GM18907 (cell line): ENCODE results near the gene PLEKHH2.
A peak's percentile ranks its signal among the peaks of the same experiment; 100 is the strongest.
"Not testable (repeated sequence)": the region's sequence is repeated elsewhere in the genome, so short reads cannot be mapped to it uniquely, and the experiment has no call there.

Experiments used
- ATAC-seq: cut with Tn5 transposase; IDR thresholded peaks from one replicate; pipeline ENCODE4 v1.9.1; 2021; ENCODE audit warnings: mild to moderate bottlenecking, moderate library complexity; ENCODE audit not compliant: unreplicated experiment

Gene PLEKHH2

DNA sequence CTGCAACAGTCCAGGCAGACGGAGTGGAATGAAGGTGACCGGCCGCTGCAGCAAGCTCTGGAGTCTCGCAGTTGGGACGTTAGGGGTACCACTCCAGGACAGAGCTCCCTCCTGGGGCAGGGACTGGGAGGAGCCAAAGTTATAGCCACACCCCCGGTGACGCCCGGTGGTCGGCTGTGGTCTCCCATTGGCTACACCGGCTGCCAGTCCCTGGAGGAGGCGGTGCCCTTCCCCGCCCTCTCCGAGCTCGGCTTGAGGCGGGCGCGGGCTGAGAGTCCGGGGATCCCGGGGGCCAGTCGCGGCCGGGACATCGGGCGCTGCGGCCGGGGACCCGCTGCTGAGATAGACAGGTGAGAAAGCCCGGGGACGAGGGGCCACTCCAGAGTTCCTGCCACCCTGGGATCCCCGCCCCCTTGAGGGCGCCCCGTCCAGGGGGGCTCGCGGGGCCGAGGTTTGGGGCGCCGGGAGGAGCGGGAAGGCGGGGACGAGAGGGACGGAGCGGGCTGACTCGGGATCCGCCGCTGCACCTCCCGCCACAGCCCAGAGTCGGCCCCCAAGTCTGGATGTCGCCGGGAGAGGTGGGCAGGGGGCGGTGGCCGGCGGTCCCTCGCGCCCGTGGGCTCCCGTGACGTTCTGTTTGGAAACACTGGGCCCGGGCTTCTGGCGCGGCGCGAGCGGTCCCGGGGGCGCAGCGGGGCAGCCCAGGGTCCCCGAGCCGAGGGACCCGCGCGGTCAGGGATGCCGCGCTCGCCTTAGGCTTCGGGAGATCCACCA, at the start of gene PLEKHH2:
TSS of gene PLEKHH2 (plus strand) at position 231 of the 774 bp plus-strand sequence. CDS start 7,414 bp downstream, outside the sequence.
- ATAC-seq: peak; percentile 99

DNA sequence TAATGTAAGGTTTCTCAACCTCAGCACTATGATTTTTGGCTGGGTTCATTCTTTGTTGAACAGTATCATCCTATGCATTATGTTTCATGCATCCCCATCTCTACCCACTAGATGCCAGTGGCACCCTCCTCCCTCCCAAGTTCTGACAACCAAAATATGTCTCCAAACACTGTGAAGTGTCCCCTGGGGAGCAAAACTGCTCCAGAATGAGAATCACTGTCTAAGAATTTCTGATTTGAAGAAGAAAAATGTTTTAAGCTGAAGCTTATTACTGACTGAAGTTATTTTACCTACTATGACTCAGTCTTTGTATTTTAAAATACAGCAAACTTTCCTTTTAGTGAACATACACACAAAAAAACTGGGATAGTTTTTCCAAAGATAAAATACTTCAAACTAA, 44.6 kb upstream of the PLEKHH2 start:
- no peak for ATAC-seq

DNA sequence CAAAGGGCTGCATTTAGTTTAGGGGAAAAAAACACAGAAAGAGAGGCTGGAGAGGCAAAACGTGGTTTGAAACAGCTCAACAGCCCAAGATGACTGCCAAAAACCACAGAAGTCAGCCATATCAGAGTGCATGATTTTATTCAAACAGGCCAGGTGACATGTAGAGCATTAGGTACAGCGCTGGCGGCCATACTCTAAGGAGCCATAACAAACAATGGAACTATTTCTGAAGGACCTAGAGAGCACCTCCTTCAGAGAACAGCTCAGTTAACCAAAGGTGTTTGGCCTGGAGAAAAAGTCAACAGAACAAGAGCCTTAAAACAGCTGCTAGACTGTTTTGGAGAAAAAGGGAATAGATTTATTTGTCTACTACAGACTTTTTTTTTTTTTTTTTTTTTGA, 43.8 kb upstream of the PLEKHH2 start:
- ATAC-seq: no peak

DNA sequence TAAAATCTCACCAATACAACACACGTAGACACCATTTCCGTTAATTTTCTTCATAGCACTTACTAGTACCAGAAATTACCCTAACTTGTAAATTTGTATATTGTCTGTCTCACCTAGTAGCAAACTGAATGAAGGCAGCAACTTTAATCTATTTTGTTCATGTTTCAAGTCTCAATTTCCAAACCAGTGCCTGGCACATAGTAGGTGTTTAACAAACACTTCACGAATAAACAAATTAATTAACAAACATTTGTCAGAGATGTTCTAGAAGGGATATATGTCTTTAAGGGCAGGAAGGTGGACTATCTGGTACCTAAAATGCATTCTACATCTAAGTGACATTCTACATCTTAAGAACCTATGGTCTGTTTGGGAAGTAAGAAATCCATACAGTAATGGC, 42.2 kb upstream of the PLEKHH2 start:
- ATAC-seq: no peak

DNA sequence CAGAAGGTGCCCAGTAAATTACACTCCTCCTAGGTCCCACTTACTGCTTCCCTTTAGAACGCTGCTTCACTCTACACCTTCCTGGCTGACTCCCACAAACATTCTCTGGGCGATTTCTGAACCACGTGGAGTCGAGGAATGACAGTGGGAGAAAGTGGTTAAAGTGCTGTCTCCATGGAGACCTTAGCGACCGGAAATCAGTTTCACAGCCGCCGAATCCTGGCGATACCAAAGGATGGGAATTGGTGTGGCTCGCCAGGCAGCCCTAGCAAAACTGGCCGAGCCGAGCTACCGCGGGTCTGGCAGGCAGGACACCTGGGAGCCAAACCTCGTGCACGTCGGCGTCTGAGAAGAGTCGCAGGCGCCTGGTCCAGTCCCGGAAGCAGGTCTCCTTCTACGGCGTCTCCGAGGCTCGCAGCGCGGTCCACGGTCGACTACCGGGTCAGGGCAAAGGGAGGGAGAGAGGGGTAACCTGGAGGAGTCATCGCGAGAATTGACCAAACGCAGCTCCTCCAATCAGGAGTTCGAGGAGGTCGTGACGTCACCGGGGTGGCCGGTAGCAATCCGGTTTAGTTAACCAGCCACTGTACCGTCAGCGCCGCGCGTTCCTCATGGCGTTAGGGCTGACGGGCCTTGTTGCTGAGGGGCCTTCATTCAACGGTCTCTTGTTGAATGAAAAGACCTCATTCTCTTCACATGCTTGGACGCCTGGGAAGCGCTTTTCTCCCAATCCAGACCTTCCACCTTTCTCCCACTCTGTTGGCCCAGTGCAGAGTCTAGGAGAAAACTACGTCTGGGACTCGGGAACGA, 41.3 kb upstream of the PLEKHH2 start, which contains the start of gene THADA:
TSS of gene THADA (minus strand) at position 436 of the 810 bp plus-strand sequence. CDS start 3,646 bp downstream, outside the sequence.
- ATAC-seq: peak; percentile 98

DNA sequence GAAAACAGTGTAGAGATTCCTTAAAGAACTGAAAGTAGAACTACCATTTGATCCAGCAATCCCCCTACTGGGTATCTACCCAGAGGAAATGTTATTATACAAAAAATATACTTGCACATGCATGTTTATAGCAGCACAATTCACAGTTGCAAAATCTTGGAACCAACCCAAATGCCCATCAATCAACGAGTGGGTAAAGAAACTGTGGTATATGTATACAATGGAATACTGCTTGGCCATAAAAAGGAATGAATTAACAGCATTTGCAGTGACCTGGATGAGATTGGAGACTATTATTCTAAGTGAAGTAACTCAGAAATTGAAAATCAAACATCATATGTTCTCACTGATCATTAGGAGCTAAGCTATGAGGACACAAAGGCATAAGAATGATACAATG, 36.5 kb upstream of the PLEKHH2 start:
- ATAC-seq: not testable (repeated sequence)

DNA sequence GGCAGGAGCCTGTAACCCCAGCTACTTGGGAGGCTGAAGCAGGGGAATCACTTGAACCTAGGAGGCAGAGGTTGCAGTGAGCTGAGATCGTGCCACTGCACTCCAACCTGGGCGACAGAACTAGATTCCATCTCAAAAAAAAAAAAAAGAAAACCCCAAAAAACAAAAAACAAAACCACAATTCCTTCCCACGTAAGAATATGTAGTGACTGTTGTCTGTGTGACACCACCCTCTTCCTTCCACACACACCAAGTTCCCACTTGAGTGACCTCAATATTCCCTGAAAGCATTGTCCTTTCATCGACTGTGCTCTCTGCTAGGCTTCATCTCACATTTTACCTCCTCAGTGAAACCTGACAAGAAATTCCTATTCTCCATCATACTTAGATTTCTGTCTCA, 32.4 kb upstream of the PLEKHH2 start:
- no peak for ATAC-seq

DNA sequence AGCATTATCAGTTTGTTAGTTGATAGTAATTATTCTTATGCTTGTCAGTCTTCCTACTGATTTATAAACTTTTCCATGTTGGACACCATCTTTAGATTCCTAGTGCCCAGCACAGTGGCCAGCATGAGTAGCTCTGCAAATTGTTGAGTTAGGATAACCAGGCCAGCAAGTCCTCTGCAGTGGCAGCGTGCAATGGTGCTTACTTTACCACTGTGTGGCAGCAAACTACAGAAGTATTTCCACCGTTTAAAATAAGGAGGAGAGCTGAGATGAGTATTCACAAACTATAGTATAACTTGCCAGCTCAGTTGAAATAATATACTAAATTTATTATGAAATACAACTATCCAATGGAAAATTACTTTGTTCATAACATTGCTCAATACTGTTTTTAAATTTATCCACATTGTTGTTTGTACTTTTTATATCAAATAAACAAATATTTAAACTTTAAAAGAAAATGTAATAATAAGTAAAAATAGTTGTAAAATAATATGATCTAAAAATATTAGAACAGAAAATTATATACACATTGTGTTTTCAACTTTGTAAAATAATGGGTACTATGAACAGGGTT, 31.9 kb upstream of the PLEKHH2 start:
- ATAC-seq: no peak

DNA sequence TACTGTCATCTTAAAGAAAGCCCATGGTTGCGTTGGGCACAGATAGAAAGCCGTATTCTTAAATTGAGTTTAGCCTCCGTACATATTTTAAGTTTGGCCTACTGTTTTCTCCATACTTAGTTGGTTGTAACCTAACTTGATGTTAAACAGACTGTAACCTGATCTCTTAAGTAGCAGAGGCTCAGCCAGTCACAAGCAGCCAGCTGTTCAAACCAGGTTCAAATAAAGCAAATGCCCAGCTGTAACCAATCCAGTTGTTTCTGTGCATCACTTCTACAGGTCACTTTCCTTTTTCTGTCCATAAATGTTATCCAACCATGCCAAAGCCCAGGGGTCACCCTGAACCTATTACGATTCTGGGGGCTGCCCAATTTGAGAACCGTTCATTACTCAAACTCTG, 31.2 kb upstream of the PLEKHH2 start:
- ATAC-seq: no peak

DNA sequence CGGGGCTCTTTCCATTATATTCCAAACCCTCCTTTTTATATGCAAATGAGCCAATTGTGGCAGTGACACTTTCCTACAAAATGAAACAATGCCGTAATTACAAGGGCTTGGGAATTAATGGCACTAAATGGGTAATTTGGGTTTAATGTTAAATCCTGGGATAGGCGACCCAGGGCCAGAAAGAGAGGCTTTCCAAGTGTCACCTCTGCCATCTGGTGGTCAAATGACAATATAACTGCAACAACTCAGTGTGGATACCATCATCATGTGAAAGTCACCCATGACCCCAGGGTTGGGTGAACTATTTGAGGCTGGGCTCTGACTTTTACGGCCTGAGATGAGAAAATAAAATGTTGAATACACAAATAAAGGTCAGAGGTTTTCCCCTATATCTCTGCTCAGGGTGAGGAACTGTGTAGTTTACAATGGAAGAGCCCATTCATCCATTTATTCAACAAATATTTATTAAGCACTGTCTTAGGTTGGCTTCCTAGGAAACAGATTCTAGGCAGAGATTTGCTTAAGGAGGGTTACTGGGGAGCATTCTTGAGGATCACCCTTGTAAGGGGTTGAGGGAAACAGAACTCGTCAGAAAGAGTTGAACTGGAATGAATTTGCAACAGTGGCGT, 27.7 kb upstream of the PLEKHH2 start:
- peak; percentile 53 for ATAC-seq

DNA sequence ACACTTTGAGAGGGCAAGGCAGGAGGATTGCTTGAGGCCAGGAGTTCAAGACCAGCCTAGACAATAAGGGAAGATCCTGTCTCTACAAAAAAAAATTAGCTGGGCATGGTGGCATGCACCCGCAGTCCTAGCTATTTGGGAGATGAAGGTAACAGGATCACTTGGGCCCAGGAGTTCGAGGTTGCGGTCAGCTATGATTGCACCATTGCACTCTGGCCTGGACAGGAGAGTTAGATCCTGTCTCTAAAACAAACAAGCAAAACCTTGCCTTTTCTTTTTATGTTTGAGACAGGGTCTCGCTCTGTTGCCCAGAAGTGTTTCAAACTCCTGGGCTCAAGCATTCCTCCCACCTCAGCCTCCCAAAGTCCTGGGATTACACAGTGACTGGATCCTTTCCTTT, 26.7 kb upstream of the PLEKHH2 start:
- ATAC-seq: no peak

DNA sequence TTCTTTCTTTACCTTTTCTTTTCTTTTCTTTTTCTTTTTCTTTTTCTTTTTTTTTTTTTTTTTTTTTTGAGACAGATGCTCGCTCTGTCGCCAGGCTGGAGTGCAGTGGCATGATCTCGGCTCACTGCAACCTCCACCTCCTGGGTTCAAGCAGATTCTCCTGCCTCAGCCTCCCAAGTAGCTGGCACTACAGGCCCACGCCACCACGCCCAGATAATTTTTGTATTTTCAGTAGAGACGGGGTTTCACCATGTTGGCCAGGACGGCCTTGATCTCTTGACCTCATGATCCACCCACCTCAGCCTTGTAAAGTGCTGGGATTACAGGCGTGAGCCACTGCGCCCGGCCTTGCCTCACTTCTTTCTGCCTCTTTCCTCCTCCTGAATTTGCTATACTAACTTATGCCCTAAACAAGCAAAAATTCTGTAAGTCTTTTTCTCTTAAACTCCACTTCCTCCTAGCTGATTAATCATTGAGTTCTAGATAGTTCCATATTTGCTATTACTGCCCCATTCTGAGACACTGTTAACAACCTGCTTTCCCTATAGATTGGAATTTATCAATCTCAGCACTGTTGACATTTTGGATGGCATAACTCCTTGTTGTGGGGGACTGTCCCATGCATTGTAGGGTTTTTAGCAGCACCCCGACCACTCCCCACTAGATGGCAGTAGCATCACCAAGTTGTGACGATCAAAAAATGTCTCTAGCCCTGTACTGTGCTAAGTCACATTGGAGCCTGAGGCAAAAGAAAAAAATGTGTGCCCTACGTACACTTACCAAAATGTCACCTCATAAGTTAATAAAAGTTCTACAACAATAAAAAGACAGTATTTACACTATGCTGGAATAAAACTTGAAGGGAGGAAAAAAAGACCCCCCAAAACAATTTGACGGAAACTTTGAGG, 24.8 kb upstream of the PLEKHH2 start:
- ATAC-seq: peak; percentile 70

DNA sequence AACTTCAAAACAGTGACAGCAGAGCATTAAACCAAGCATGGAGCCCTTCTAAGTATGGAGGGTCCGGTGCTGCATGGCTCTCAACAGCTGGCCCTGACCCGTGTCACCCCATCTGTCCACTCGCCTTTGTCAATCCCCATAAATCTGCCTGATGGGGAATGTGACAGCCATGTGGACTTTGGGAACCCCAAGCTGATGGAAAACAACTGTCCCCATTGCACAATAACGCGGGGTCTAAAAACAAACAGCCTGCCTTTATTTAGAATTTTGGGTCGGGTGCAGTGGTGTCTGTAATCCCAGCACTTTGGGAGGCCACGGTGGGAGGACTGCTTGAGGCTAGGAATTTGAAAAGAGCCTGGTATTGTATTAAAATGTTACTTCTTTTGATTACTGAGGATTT, 24.1 kb upstream of the PLEKHH2 start:
- no peak for ATAC-seq

DNA sequence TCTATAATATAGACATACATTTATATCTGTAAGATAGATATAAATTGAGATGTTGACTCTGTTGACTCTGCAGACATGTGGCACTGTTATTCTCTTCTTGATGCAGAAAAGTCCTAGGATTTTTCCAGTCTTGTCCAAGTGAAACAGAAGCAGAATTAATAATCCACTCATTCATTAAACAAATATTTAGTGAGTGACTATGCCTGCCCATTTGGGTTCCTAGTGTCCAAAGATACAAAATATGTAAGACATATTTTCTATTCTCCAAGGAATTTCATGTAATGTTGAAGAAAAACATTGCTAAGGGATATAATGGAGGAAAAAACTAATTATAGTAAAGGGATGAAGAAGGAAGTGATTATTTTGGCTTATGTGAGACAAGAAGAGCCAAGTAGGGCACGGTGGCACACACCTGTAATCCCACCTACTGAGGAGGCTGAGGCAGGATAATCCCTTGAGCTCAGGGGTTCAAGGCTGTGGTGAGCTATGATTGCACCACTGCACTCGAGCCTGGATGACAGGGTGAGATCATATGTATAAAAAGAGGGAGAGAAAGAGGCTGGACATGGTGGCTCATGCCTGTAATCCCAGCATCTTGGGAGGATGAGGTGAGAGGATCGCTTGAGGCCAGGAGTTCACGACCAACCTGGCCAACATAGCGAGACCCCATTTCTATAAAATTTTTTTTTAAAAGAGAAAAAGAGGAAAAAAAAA, 19.9 kb upstream of the PLEKHH2 start:
- no peak for ATAC-seq

DNA sequence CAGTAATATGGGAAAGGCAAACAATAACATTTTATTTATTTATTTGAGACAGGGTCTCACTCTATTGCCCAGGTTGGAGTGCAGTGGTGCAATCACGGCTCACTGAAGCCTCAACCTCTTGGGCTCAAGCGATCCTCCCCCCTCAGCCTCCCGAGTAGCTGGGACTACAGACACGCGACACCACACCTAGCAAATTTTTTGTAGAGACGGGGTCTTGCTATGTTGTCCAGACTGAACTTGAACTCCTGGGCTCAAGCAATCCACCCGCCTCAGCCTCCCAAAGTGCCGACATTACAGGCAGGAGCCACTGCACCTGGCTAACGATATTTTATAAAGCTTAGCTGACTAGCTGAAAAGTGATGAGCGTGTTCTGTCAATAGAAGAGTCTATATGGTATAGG, 17.5 kb upstream of the PLEKHH2 start:
- no peak for ATAC-seq

DNA sequence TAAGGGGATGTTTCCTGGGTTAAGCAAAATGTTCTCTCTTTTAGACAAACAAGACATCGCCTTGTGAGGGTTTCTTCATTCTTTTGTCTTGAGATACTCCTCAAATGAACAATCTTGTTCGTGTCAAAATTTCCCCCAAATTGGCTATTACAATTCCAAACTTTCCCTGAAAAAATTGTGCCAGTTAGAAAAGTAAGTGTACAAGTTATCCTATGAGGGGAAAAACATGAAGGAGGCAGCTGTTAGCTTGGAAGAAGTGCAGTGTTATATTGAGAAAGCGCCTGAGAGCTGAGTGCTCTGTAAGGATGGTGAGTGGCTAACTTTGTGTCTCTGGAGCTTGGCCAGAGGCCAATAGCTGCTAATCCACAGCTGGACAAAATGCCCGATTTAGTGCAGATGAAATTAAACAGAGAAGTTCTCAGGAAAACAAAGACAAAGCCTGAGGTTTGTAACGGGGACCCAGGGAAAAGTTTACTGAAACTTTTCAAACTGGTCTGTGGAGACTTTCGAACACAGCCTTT, 14.1 kb upstream of the PLEKHH2 start:
- ATAC-seq: no peak

DNA sequence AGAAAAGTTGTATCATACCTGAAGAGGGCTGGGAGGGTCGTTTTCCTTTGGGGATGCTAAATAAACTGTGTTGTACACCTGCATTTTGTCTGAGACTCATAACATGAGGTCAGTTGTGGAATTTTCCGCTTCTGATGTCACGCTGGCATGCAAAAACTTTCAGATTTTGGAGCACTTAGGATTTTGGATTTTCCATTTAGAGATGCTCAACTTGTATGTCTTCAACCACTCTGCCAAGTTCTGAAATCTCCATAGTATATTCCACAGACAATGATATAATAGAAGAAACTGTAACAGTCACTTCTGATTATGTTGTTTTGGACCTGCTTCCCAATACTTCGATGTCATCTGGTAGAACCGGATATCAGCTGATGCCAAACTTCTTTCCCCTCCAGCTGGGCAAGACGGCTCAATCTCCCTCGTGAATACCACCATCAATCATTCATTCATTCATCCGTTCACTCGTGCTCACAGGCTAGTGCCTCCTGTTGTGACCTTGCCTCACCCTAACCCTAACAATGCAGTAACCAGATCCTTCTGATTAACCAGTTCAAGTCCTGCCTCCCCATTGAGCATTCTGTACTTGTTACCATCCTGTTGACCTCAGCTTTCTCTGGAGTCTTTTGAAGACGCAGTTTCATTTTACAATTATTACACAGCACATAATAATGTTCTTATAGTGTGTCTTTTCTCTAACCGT, 5.3 kb upstream of the PLEKHH2 start:
- no peak for ATAC-seq

DNA sequence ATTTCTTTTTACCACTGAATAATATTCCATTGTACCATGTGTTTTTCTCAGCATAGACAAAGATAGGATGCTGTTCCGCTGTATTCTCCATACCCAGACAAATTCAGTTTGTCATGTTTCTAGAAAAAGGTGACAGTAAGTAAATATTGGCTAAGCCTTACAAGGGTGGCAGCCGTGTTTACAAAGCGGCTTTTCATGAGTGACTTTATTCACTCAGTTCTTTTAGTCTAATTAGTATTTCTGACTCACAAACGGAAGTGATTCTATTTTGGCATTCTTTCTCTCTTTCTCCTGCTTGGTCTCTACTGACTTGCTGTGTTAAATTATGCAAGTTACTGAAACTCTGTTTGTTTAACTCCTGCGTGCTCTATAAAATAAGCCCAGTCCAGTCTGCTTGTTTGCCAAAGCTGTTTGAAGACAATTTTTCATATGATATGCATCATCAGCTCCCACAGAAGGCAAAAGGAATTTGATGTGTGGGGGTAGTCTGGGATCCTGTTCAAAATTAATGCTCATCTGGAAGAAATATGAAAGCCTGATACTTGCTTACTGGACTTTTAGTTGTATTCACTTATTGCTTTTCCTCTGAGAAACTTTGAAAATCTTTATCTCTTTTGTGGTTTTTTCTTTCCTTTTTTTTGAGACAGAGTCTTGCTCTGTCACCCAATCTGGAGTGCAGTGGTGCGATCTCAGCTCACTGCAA, 2.3 kb upstream of the PLEKHH2 start:
- no peak for ATAC-seq
